Endothelial cell of umbilical vein (primary cell): ENCODE data around the gene F8. TPM values are rescaled to one million over a fixed set of nuclear protein-coding genes. Genes with fewer than 3 reads are reported as not detected.

Experiments
- BruUV-seq: library from RNA; stranded (reverse); fragments of 400-500 nt; replicated peaks from 2 replicates; lab custom pipeline; 2021; lab: Mats Ljungman, UMichigan
- CTCF ChIA-PET: fragments of 300-600, 350-600 bp; sonication (Branson Sonifier 250); formaldehyde crosslinking; loops from one replicate; lab custom pipeline; 2021; ENCODE audit warnings: antibody characterized with exemption, inconsistent platforms; lab: Charles Lee
- POLR2A ChIA-PET: fragments of 300-600, 350-600 bp; sonication (Branson Sonifier 250); formaldehyde crosslinking; loops from one replicate; lab custom pipeline; 2021; ENCODE audit warnings: antibody characterized with exemption, inconsistent platforms; lab: Charles Lee
- DNase-seq: peaks from one replicate; pipeline ENCODE4 v3.0.0-alpha.2; 2011; ENCODE audit warnings: low read depth, low spot score
- FAIRE-seq: peaks from 2 replicates; lab custom pipeline; 2011; peaks lifted over from hg19 to GRCh38; lab: Jason Lieb, UNC
- H2AFZ ChIP-seq: 2 replicates; pipeline ENCODE4 v1.6.0; 2012; ENCODE audit warnings: low read depth, low read length, control low read depth, inconsistent platforms
- H3K27ac ChIP-seq: 2 replicates; pipeline ENCODE4 v1.5.1; 2011; ENCODE audit warnings: low read depth, mild to moderate bottlenecking, control low read depth, low read length, moderate library complexity; ENCODE audit not compliant: insufficient read depth
- H3K27me3 ChIP-seq, 2 experiments: 2 replicates each; pipeline versions ENCODE4 v1.6.0 to v1.6.1; 2011; ENCODE audit warnings: low read length in 2 of 2, mixed read lengths in 1 of 2; ENCODE audit not compliant: control insufficient read depth in 2 of 2, insufficient read depth in 2 of 2
- H3K36me3 ChIP-seq, 2 experiments: 2 replicates in 1 of 2; 3 replicates in 1 of 2; pipeline ENCODE4 v1.5.1; 2011; ENCODE audit warnings: low read length in 2 of 2, mild to moderate bottlenecking in 1 of 2, moderate library complexity in 1 of 2; ENCODE audit not compliant: control insufficient read depth in 2 of 2, insufficient read depth in 2 of 2; ENCODE audit errors: extremely low read depth in 1 of 2
- H3K4me1 ChIP-seq: 3 replicates; pipeline ENCODE4 v1.5.1; 2011; ENCODE audit warnings: mild to moderate bottlenecking, low read length; ENCODE audit not compliant: control insufficient read depth, insufficient read depth; ENCODE audit errors: extremely low read depth
- H3K4me2 ChIP-seq: 2 replicates; pipeline ENCODE4 v1.6.1; 2011; ENCODE audit warnings: low read length, control low read depth, mixed read lengths; ENCODE audit not compliant: insufficient read depth
- H3K4me3 ChIP-seq, 3 experiments: fragments of 200-600 bp in 1 of 3; sonication (generic), shearing (Covaris generic) in 1 of 3; replicated peaks in 1 of 3; 2 replicates each; pipeline ENCODE4 v1.5.1; 2011 to 2016; ENCODE audit warnings: control low read depth in 3 of 3, low read length in 3 of 3, mild to moderate bottlenecking in 2 of 3, inconsistent platforms in 1 of 3, low read depth in 1 of 3, moderate library complexity in 1 of 3; ENCODE audit not compliant: insufficient read depth in 1 of 3
- H3K79me2 ChIP-seq: 2 replicates; pipeline ENCODE4 v1.6.0; 2012; ENCODE audit warnings: low read length, inconsistent platforms; ENCODE audit not compliant: control insufficient read depth, insufficient read depth
- H3K9ac ChIP-seq: replicated peaks from 2 replicates; pipeline ENCODE3; 2011; ENCODE audit warnings: low read length, control low read depth; ENCODE audit not compliant: insufficient read depth; ENCODE audit errors: extremely low read depth
- H3K9me1 ChIP-seq: replicated peaks from 3 replicates; pipeline ENCODE4 v1.6.0; 2011; ENCODE audit warnings: mild to moderate bottlenecking, low read length; ENCODE audit not compliant: control insufficient read depth, insufficient read depth; ENCODE audit errors: extremely low read depth
- H3K9me3 ChIP-seq: replicated peaks from 2 replicates; pipeline ENCODE4 v1.5.1; 2012; ENCODE audit warnings: low read length, inconsistent platforms; ENCODE audit not compliant: control insufficient read depth, insufficient read depth
- H4K20me1 ChIP-seq: replicated peaks from 2 replicates; pipeline ENCODE3; 2011; ENCODE audit warnings: mild to moderate bottlenecking, low read length; ENCODE audit not compliant: control insufficient read depth, insufficient read depth; ENCODE audit errors: extremely low read depth
- EZH2 ChIP-seq: IDR thresholded peaks from 2 replicates; pipeline ENCODE4 v1.6.1; 2012; ENCODE audit warnings: borderline replicate concordance, low read depth, mild to moderate bottlenecking, moderate library complexity, low read length, inconsistent platforms; ENCODE audit not compliant: severe bottlenecking
- FOS ChIP-seq: IDR thresholded peaks from 2 replicates; pipeline ENCODE4 v1.6.1; 2011; ENCODE audit warnings: mild to moderate bottlenecking, low read length, moderate library complexity, borderline replicate concordance; ENCODE audit not compliant: insufficient read depth
- GATA2 ChIP-seq: IDR thresholded peaks from 2 replicates; pipeline ENCODE4 v1.7.0; 2011; ENCODE audit warnings: low read depth, mild to moderate bottlenecking, moderate library complexity, mixed read lengths, low read length; ENCODE audit not compliant: insufficient read length, insufficient read depth
- JUN ChIP-seq: IDR thresholded peaks from 2 replicates; pipeline ENCODE4 v1.6.1; 2011; ENCODE audit warnings: borderline replicate concordance, low read depth; ENCODE audit not compliant: insufficient read length, insufficient read depth
- MAX ChIP-seq: IDR thresholded peaks from 2 replicates; pipeline ENCODE4 v1.6.1; 2011; ENCODE audit not compliant: insufficient read depth, insufficient read length
- MYC ChIP-seq: IDR thresholded peaks from one replicate; pipeline ENCODE4 v1.6.1; 2011; ENCODE audit warnings: mild to moderate bottlenecking, low read depth, low read length
- POLR2A ChIP-seq: IDR thresholded peaks from 2 replicates; pipeline ENCODE4 v1.6.1; 2012; ENCODE audit warnings: low read depth, mild to moderate bottlenecking, control low read depth, low read length
- POLR2AphosphoS5 ChIP-seq: IDR thresholded peaks from 2 replicates; pipeline ENCODE4 v1.6.1; 2012; ENCODE audit warnings: low read depth, mild to moderate bottlenecking, control low read depth, low read length, moderate library complexity; ENCODE audit not compliant: insufficient read depth
- dilution Hi-C: fragments of 300-500 bp; cut with MboI; formaldehyde crosslinking; loops from one replicate; pipeline ENCODE4 v1.15.0; 2019; ENCODE audit warnings: low sequenced_read_pairs; ENCODE audit not compliant: extremely low pct_ligation_motif_present
- intact Hi-C: fragments of 100-400 bp; cut with micrococcal nuclease; formaldehyde crosslinking; loops from one replicate; pipeline ENCODE4 v1.10.0; 2022
- polyA plus RNA-seq, 4 experiments: library from polyadenylated mRNA; depleted of rRNA in 3 of 4; stranded (reverse) in 3 of 4; unstranded in 1 of 4; fragments of >200 nt; gene quantifications; 2 replicates each; pipeline versions ENCODE4 v1.2.1 to v1.2.3, GENCODE V29; 2011 to 2012; ENCODE audit warnings: missing spikeins in 1 of 4
- total RNA-seq: library from RNA; stranded (reverse); gene quantifications from 2 replicates; pipeline ENCODE4 v1.2.3, GENCODE V29; 2021
- TF ChIP-seq, protein P1 (sequence below), 2 donors: IDR thresholded peaks; 1 replicate in 1 of 2; 2 replicates in 1 of 2; pipeline ENCODE4 v1.5.1; 2011; ENCODE audit warnings: low read length in 2 of 2, mild to moderate bottlenecking in 2 of 2, moderate library complexity in 2 of 2, control low read depth in 1 of 2, inconsistent platforms in 1 of 2, low read depth in 1 of 2; ENCODE audit not compliant: insufficient read depth in 1 of 2; ENCODE audit errors: extremely low read depth in 1 of 2

F8 gene
- total and polyA plus RNA-seq, 2 donors (not counting 3 experiments of a cell fraction or from before 2014, with no cell fraction given), result 0.62 to 1.1 TPM

- H4K20me1 ChIP-seq, result no peaks in the 10 kb centered on the region
- H3K79me2 ChIP-seq, result no peaks in the 10 kb centered on the region
- dilution Hi-C loops (no loop called here), intact Hi-C loops (no loop called here)
- H3K4me2 ChIP-seq, result no peak overlapping the region
- H3K9me3 ChIP-seq, result no peaks in the 10 kb centered on the region
- H2AFZ ChIP-seq, result no peak overlapping the region
- no peaks in the 10 kb centered on the region for H3K4me1 ChIP-seq
- no peaks in the 10 kb centered on the region for H3K9me1 ChIP-seq
- H3K27ac ChIP-seq, result no peak overlapping the region
- no peak for DNase-seq
- no peaks in the 10 kb centered on the region for H3K36me3 ChIP-seq
- H3K27me3 ChIP-seq, result no peaks in the 10 kb centered on the region
- no peak overlapping the region for H3K9ac ChIP-seq
- CTCF ChIA-PET, result no interaction called here
- FAIRE-seq, result no peak
- no peak for TF ChIP-seq MAX
- POLR2A ChIA-PET, result no interaction called here
- no TSS peak for BruUV-seq
- H3K4me3 ChIP-seq, result no peak overlapping the region
Observed at GRCh38 chrX:154824638-154825037, 197.9 kb downstream of the F8 start.

DNA sequence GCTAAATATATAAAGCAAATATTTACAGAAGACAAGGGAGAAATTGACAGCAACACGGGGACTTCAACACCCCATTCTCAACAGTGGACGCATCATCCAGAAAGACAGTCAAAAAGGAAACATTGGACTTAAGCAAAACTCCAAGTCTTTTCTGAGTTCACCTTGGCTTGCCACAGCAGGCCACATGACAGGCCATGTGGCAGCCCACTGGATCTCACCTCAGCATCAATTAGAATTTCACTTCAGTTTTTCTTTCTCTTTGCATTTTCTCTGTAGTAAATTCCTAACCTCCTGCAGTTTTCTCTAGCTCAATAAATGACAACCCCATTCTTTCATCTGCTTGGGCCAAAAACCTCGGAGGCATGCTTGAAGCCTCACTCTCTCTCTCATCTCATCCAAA lies 200.5 kb downstream of the F8 start:
- TF ChIP-seq EZH2 (no peak), POLR2A (no peak), FOS (no peak), POLR2AphosphoS5 (no peak), MAX (no peak), MYC (no peak), JUN (no peak), GATA2 (no peak)
- TF ChIP-seq, protein P1, sequence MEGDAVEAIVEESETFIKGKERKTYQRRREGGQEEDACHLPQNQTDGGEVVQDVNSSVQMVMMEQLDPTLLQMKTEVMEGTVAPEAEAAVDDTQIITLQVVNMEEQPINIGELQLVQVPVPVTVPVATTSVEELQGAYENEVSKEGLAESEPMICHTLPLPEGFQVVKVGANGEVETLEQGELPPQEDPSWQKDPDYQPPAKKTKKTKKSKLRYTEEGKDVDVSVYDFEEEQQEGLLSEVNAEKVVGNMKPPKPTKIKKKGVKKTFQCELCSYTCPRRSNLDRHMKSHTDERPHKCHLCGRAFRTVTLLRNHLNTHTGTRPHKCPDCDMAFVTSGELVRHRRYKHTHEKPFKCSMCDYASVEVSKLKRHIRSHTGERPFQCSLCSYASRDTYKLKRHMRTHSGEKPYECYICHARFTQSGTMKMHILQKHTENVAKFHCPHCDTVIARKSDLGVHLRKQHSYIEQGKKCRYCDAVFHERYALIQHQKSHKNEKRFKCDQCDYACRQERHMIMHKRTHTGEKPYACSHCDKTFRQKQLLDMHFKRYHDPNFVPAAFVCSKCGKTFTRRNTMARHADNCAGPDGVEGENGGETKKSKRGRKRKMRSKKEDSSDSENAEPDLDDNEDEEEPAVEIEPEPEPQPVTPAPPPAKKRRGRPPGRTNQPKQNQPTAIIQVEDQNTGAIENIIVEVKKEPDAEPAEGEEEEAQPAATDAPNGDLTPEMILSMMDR (IDR thresholded peaks at IDR 0.05; ENCODE audit: extremely low read depth in 1 of 2, insufficient read depth in 1 of 2, low read depth in 1 of 2, low read length in 2 of 2), result no peak
- CTCF ChIA-PET, result no interaction called here

More for the DNA sequence above, 200.5 kb downstream of the F8 start:
- Histone ChIP-seq H3K27me3 (no peaks in the 10 kb centered on the region), H3K36me3 (no peaks in the 10 kb centered on the region), H3K9me1 (no peaks in the 10 kb centered on the region), H3K9ac (no peak overlapping the region), H3K4me1 (no peaks in the 10 kb centered on the region), H3K79me2 (no peaks in the 10 kb centered on the region), H3K4me3 (no peak overlapping the region), H3K9me3 (no peaks in the 10 kb centered on the region), H3K27ac (no peak overlapping the region), H4K20me1 (no peaks in the 10 kb centered on the region), H3K4me2 (no peak overlapping the region), H2AFZ (no peak overlapping the region)
- no peak for FAIRE-seq
- intact Hi-C loops (no loop called here), dilution Hi-C loops (no loop called here)
- POLR2A ChIA-PET, result interaction anchor here (0.6 kb wide), 1 partner anchor 28 kb away, joined by 5 read pairs; no protein-coding TSS in a partner anchor
- BruUV-seq, result no TSS peak
- DNase-seq, result no peak
